Left colon (tissue), 2 donors: ENCODE measurements around the gene CLSTN2. TPM values are rescaled to one million over a fixed set of nuclear protein-coding genes. Genes with fewer than 3 reads are reported as not detected.

ENCODE experiments used
- ATAC-seq: fragments of 200-7000 bp; cut with Tn5 transposase; one replicate; pipeline ENCODE4 v1.9.1; 2020; ENCODE audit warnings: mild to moderate bottlenecking, moderate library complexity
- DNase-seq, 2 donors: peaks; one replicate each; pipeline ENCODE4 v3.0.0-alpha.2; 2020
- intact Hi-C, 2 donors: fragments of 100-400 bp; cut with DNase I in 1 of 2; cut with micrococcal nuclease in 1 of 2; formaldehyde crosslinking; loops; one replicate each; pipeline versions ENCODE4 v1.11.2 to v1.14.0; 2022; cut with DNase I, micrococcal nuclease
- total RNA-seq, 2 donors: library from RNA; stranded (reverse); fragmentation: NEBNext Ultra II Directional; extraction: Animal tissue kit (Norgen Biotek cat#: 25700); gene quantifications; one replicate each; pipeline ENCODE4 v1.2.1, GENCODE V29; 2021
- donor health status: DM: no; HTN: no; CAD: no.
- donor health status: DM: yes; HTN: yes; CAD: no.

Gene CLSTN2
- total RNA-seq, 2 donors from 2014 or later, result 0.98 to 2.4 TPM

DNA sequence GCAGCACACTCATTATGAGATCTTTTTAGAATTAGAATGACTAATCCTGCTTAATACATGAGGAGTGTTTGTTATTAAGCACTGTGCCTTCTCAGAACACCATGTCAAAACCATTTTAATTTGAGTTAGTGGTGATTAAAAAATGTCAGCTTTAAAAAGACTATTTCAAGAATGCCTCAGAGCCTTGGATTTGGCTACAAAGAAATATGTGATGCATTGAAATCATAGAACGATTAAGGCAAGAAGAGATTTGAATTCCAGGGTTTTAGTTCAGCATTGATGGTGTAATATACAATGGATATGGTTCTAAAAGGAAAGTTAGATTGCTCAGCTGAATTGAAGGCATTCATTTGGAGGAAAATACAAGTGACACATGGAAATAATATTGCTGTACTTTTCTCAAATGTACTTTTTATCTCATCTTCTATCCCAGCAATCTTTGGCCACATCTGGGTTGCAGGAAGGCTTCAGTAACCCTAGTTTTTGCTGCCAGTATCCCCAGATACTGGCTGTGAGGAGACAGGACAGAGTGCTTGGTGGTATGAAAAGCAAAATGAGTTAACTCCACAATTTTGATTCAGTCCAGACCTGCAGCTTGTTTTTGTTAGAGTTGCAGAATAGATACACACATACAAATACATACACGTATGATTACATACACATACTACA, 303.8 kb downstream of the CLSTN2 start:
- ATAC-seq (no peak), DNase-seq (no peak)
- intact Hi-C loops, result no loop called here

DNA sequence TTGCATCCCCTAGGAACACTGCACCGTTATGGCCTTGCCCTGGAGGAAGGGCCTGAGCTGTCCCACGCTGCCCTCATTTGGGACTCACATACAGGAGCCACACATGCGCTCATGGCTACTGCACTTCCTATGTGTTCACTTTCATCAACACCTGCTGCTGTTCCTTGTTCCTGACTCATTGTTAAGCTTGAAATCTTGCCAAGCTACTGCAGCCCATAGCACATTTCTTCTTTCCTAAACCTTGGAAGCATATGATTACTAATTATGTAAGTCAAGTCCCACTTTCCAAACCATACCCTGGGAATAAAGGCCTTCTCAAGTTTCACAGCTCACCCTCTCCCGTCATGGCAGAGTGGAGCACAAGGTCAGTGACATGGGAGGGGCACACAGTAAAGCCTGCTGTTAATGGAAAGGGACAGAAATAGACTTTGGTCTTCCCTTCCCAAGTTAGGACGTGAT, 307.9 kb downstream of the CLSTN2 start:
- ATAC-seq, result peak; percentile 34
- intact Hi-C loops, result no loop called here
- DNase-seq, result no peak

DNA sequence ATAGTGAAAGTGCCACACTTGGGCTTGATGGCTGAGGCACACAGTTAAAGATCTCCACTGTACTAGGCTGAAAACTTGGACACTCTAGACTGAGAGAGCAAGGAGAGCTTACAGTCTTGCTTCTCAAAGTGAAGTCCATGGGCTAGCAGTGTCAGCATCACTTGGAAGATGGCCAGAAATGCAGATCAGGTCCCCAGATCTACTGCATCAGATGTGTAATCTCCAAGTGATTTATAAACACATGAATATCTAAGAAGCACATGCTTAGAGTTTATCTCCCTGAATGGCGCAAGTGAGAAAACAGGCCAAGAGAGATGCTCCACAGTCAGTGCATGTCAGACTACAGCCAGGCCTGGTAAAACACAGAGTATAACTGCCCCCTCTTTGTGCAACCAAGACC, 308.6 kb downstream of the CLSTN2 start:
- intact Hi-C loops, result no loop called here
- ATAC-seq (no peak), DNase-seq (no peak)

DNA sequence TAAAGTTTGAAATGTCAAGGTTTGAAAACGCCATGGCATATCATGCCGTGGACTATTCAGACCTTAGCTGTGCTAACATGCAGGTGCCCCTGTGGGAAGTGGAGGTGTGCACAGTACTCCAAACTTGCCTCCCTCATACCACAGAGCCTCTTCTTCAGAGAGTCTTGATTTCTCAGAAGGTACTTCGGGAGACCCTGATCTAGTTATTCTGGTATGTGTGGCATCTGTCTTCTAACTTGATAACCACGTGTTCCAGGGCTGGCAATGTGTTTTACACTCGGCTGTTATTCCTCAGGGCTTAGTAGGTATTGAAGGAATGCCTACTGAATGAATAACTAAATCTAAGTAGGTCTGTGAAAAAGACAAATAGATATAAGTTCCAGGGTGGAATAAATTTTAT, 309.9 kb downstream of the CLSTN2 start:
- intact Hi-C loops, result no loop called here
- DNase-seq (no peak), ATAC-seq (no peak)

DNA sequence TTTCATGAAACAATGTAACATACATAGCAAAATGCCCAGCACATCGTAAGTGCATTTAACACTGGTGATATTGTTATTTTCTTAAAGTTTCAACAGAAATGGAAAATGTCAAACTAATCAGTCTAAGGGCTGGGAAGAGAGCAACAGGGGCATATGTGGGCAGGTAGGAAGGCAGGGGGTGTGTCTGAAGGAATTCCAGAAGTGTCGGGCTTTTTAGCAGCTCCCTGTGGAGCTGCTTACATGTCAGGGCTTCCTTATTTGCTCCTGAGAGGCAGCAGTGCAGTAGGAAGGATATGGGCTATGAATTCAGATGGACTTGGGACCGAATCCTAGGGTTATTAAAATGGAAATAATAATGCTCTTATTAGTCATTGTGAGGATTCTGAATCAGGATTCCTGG, 311.6 kb downstream of the CLSTN2 start:
- no peak for ATAC-seq
- no peak for DNase-seq
- intact Hi-C loops, result no loop called here

DNA sequence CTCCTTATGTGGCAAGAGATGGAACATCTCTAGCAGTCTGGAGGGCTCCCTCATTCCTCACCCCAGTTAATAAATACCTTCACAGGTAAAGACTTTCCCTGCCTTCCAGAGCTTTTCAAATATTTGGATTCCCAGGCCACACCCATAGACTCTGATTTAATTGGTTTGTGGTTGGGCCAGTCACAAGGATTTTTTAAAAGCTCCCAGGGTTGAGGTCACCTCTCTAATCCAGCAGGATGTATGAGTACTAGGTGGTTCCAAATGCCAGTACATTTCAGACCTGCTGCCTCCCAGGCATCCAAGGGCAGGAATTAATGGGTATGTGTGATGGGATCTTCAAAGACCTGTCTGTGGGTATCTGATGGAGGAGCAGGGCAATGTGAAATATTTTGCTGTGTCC, 312.8 kb downstream of the CLSTN2 start:
- intact Hi-C loops, result no loop called here
- peak; percentile 26 for ATAC-seq
- no peak for DNase-seq

DNA sequence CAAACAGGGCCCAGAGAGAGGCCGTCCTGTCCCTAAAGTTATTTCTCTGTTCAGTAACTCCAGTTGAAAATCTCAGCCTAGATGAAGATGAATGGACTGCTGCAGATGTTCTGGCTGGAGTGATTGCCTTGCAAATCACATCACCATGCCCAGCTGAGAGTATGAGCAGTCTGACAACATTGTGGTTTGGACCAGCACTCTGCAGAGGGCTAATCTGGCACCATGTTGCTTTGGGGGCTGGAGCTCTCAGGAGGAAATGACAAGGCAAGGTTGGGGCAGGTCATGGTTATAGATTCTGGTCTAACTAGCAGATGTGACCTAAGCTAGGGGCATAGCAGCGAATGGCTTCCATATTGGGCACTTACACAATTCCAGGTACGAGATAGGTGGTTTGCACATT, 314.2 kb downstream of the CLSTN2 start:
- ATAC-seq, result no peak
- intact Hi-C loops, result no loop called here
- DNase-seq, result no peak

DNA sequence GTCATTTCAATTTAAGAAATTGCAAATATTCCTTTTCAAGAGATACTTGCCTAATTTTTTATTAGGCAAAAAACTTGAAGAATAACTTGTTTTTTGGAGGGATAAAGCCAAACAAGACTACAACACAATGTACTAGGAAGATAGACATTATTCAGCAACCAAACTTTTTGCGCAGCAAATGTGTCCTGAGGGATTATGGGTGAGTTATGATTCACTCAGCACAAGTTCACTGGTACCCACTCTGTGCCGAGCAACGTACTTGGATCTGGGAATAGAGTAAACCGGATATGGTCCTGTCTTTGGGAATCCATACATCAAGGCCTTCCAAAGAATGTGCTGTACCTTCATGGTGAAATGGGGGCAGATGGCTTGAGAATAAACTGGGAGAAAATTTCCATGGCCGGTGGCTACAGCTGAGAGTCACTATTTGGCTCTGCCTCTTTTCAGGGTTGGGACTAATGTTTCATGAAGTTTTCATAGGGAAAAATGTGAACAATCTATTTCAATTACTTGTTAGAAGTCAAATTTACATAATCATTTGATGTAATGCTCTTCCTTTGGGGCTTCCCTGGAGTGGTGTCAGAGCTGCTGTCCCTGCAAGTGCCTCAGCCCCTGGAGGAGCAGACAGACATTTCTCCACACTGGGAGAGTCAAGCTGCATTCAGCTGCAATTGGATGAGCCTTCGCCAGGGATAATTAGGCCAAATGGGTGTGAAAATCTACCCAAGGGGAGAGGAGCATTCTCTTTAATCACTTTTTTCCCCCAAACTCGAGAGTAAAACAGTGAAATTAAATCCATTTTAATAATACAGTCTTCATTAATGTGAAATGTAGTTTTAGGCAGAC, 315.2 kb downstream of the CLSTN2 start:
- DNase-seq (no peak), ATAC-seq (no peak)
- intact Hi-C loops, result no loop called here

DNA sequence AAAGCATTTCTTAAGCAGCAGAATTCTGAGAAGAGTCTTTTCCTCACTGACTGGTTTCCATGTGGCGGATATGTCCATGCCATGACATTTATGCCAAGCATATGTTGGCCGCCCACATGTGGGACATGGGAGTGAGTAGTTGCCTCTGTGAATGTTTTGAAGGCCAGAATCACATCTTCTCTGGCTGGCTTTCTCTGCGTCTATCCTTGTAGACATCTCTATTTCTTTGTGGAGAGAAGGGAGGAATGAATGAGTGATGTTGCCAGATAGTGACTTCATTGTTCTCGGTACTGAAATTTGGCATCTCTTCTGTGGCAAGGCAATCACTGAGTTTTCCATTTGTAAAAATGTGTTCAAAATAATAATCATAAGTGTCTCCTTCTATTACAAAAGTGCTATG, 316.0 kb downstream of the CLSTN2 start:
- intact Hi-C loops, result no loop called here
- ATAC-seq (no peak), DNase-seq (no peak)

DNA sequence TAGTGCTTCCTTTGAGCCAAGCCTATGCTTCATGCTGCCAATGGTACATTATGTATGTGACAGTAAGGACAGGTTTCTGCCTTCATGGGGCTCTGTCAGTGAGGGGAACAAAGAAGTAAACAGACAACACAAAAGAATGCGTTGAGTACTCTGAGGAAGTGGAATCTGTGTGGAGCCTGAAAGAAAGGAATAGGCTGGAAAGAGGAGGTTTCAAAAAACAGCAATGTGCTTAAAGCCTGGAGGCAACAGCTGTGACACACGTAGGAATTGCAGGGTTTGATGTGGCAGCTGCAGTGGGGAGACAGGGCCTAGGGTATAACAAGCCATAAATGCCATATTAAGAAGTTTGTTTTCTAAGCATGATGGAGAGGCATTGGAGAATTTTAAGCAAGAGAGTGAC, 316.7 kb downstream of the CLSTN2 start:
- intact Hi-C loops, result no loop called here
- ATAC-seq, result no peak

DNA sequence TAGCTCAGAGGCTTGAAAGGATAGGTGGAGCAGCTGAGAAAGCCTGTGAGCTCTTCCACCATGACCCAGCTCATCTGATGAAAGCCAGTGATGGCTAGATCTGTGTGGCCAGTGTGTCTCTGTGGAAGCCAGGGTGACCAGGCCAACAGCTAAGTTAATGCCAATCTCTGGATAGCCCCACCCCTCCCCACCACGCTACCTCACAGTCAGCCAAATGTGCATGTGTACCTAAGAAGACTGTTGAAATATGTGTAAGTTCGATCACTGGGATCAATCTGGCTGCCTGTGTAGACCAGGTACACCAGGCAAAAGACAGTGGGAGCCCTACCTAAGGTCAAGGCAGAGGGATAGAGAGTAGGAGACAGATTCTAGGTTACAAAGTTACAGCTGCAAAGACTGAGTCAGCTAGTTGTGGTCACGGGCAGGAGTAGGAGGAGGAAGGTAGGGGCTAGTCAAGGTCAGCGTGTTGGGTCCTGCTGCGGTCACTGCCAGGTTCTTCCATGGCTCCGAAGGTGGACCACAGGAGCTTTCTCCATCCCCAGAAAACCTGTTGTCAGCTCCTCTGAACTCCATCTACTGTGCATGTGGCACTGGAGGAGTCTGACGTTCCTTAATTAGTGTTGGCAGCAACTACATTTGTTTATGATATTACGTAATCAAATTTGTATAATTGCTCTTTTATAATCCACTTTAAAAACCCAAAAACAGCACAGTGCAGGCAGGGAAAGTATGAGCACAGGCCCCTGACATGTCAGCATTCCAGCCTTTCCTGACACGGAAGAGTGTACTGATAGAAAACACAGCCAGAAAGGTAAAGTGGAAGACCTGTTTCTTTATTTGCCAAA, 318.0 kb downstream of the CLSTN2 start:
- ATAC-seq, result no peak
- DNase-seq, result no peak
- intact Hi-C loops, result no loop called here

More for the DNA sequence above, 316.7 kb downstream of the CLSTN2 start:
- DNase-seq, result no peak

DNA sequence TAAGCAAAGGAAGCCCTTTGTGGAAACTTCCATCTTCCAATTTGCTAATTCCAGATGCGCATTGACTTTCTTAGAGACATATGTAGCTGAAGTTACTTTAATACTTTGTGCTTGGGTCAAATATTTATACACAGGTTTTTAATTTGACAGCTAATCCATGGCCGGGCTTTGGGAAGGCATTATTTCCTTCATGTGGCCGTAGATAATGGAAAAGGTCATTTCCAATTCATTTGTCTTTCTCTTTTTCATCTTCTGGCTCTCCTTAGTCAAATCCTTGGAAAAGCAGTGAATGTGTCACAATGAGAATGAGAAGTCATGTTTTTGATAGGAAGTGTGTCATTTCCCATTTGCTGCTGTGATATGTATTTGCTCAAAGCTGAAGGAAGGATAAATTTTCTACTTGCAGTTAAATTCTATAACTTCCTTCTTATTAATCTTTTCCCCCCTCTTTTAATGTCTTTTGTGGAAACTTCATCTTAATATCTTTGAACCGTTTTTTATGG, 323.3 kb downstream of the CLSTN2 start:
- DNase-seq, result no peak
- intact Hi-C loops, result no loop called here

DNA sequence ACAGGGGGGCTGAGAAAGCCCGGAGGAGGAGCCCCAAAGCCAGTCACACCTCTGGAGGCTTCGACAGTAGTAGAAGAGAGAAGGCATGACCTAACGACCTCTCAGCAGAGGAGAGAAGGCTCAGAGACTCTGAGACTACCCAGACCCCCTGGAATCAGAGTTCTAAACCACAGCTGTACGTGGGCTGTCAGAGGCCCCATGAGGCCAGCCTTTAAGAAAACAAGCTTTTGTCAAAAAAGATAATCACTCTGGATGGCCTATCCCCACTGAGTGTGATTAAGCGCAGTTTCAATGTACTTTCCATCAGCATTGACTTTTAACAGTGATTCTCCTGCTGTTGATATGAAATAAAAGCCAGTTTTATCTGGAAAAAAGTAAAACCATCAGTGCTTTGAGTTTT, 330.3 kb downstream of the CLSTN2 start:
- intact Hi-C loops, result no loop called here
- ATAC-seq, result no peak
- DNase-seq, result no peak

More for the DNA sequence above, 323.3 kb downstream of the CLSTN2 start:
- ATAC-seq, result no peak

DNA sequence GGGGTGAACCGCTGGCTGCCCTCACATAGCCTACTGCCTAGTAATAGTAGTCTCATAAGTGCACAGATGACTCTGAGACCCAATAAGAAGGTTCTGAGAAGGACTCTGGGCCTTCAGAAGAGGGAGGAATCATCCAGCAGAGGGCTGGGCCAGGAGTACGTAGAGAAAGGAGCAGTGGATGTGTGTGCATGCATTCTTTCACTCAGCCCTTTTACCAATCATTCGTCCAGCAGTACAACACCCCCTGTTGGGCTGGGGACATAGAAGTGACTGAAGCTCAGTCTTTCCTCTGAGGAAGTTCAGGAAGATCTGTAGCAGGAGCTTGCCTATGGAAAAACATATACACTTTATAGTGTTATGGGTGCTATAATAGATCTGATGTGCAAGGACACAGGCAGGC, 333.1 kb downstream of the CLSTN2 start:
- no peak for ATAC-seq
- intact Hi-C loops, result no loop called here
- DNase-seq, result no peak

DNA sequence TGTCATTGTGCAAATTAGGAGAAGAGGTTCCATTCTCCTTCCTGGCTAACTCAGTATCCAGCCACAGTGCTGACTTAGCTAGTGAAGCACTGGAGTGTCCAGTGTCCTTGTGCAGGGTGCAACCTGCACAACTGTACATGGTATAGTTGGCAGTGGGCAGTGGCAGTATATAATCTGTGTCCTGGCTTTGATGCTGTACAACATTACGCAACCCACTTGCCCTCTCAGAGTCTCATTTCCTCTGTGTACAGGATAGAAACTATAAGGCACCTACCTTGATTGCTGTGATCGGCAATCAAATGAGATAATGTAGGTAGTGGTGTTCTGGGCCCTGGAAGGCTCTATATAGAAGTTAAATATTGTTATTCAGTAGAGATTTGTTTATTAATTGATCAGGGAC, 333.6 kb downstream of the CLSTN2 start:
- no peak for ATAC-seq
- DNase-seq, result no peak
- intact Hi-C loops, result no loop called here

DNA sequence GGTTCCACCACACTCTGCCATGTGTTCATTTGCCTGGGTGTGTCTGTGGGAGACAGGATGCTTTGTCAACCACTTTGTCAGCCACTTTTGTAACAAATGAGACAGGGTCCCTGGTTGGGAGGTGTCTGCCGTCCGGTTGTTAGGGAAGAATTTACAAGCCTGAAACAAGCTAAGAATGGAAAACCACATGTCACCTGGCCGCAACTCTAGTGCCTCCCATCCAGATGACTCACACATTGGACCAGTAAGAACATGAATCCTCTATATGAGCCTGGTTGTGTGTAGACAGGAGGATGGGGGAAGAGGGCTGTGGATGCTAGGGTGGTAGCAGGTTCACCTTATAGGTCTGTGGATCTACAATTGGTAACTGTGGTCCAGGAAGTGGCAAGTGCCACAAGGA, 335.3 kb downstream of the CLSTN2 start:
- intact Hi-C loops, result no loop called here
- no peak for DNase-seq
- ATAC-seq, result no peak

DNA sequence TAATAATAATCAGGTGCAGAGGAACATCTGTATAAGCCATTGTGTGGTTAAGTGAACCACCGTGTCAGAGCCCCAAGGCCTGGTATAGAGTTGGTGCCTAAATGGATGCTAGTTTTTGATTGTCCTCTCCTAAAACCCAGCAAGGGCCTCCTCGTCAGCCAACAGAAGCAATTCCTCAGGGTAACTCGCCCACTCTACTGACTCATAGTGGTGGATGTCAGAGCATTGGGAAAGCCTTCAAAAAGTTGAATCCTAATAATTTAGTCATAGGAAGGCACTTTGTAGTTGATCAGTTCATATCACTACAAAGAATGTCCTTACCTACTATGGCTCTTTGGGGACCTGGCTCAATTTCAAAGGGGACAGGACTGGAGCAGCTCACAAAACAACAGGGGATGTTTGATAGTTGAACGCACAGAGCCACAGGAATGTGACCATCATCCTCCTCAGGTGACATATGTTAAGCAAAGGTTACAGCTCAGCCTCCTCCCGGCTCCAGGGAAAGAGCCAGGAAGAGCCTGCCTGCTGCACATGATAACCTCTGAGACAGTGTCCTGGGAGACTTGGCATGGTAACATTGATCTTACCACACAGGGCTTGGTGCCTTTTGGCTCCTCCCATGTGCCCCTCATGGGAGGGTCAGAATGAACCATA, 338.7 kb downstream of the CLSTN2 start:
- no peak for DNase-seq

DNA sequence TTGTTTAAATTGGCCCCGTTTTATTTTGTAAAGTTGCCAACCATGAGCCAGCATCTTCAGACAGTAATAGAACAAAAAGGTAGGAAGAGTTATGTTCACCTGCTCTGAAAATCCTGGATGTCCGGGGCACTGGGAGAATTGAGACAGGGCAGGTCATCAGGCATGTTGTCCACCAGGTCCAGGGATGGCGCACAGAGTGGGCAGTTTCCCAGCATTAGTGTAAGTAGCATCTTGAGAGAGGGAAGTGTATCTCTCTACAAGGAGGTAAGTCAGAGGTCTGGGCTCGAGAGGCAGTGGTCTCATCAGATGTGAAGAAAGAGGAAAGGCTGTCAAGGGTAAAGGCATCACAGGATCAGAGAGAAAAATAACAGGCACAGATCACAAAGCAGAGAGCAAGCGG, 339.4 kb downstream of the CLSTN2 start:
- ATAC-seq, result no peak
- intact Hi-C loops, result no loop called here
- no peak for DNase-seq

More for the DNA sequence above, 338.7 kb downstream of the CLSTN2 start:
- no peak for ATAC-seq
- intact Hi-C loops, result no loop called here

DNA sequence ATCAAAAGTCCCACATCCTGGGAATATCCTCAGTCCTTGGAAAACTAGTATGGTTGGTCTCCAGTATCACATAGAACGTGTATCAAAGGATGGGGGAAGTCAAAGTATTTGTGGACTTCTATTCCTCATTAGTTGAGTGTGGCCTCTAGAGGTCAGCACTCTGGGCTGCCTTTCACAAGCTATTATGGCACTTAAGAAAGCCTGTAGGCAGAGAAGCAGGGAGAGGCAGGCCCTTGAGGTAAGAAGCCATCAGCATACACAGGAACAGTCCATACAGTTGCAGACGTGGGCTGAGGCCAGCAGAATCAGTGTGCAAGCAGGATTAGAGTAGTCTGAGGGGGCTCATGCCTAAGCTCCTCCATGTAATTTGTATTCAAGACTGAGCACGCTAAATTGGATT, 341.7 kb downstream of the CLSTN2 start:
- DNase-seq, result peak in 1 of 2 donors; percentile 6
- ATAC-seq, result peak; percentile 40

More for the DNA sequence above, 341.7 kb downstream of the CLSTN2 start:
- intact Hi-C loops, result no loop called here
